Caki2 (cell line): Measurements from ENCODE around the gene STAP2. TPM values are rescaled to one million over a fixed set of nuclear protein-coding genes. Genes with fewer than 3 reads are reported as not detected.
"Not testable (repeated sequence)": the region's sequence is repeated elsewhere in the genome, so short reads cannot be mapped to it uniquely, and the experiment has no call there.

ENCODE experiments used
- DNase-seq: peaks from one replicate; pipeline ENCODE4 v3.0.0-alpha.2; 2015; ENCODE audit warnings: low read depth
- in situ Hi-C: cut with HindIII; loops from 2 replicates; pipeline ENCODE4 v1.10.0; 2016; ENCODE audit warnings: low sequenced_read_pairs, low pct_unique_long_range_greater_than_20kb, mixed read lengths
- total RNA-seq: library from RNA; depleted of rRNA; stranded (reverse); fragments of >200 nt; shearing (Covaris generic); gene quantifications from 2 replicates; pipeline ENCODE4 v1.2.3, GENCODE V29; 2014; ENCODE audit warnings: low replicate concordance

STAP2 gene
- total RNA-seq, 1 experiment from 2014 or later = 25.1 TPM

GRCh38 chr19:4361152-4362046, 22.8 kb upstream of the STAP2 start:
- no peak for DNase-seq
- in situ Hi-C loops = no loop called here

- in situ Hi-C loops = no loop called here
- DNase-seq = no peak
Measured at GRCh38 chr19:4360641-4361151, 22.1 kb upstream of the STAP2 start.

GRCh38 chr19:4360081-4360569, 21.5 kb upstream of the STAP2 start:
- in situ Hi-C loops = no loop called here
- no peak for DNase-seq

GRCh38 chr19:4359627-4360000, 21.0 kb upstream of the STAP2 start:
- DNase-seq = no peak
- in situ Hi-C loops = no loop called here

GRCh38 chr19:4358709-4359626, 20.3 kb upstream of the STAP2 start:
- in situ Hi-C loops = no loop called here
- DNase-seq = no peak

- no peak for DNase-seq
- in situ Hi-C loops = no loop called here
Measured at GRCh38 chr19:4357921-4358326, 19.3 kb upstream of the STAP2 start.

- no peak for DNase-seq
- in situ Hi-C loops = no loop called here
Measured at GRCh38 chr19:4357095-4357797, 18.6 kb upstream of the STAP2 start.

GRCh38 chr19:4354897-4355296, 16.3 kb upstream of the STAP2 start:
- no peak for DNase-seq
- in situ Hi-C loops = no loop called here

- no peak for DNase-seq
- in situ Hi-C loops = no loop called here
Measured at GRCh38 chr19:4354282-4354681, 15.7 kb upstream of the STAP2 start.

- in situ Hi-C loops = no loop called here
- no peak for DNase-seq
Measured at GRCh38 chr19:4352701-4353121, 14.1 kb upstream of the STAP2 start.

GRCh38 chr19:4350726-4351125, 12.1 kb upstream of the STAP2 start:
- in situ Hi-C loops = no loop called here
- no peak for DNase-seq

- no peak for DNase-seq
- in situ Hi-C loops = no loop called here
Measured at GRCh38 chr19:4350111-4350510, 11.5 kb upstream of the STAP2 start.

GRCh38 chr19:4349225-4349624, 10.6 kb upstream of the STAP2 start:
- in situ Hi-C loops, DNase-seq: not testable (repeated sequence)

GRCh38 chr19:4347521-4347920, 8.9 kb upstream of the STAP2 start:
- DNase-seq = no peak
- in situ Hi-C loops = no loop called here

- in situ Hi-C loops = no loop called here
- DNase-seq = no peak
Measured at GRCh38 chr19:4346020-4346383, 7.4 kb upstream of the STAP2 start.

- in situ Hi-C loops = no loop called here
- DNase-seq = no peak
Measured at GRCh38 chr19:4345342-4346019, 6.9 kb upstream of the STAP2 start.

GRCh38 chr19:4343370-4344307, 5.0 kb upstream of the STAP2 start, which contains the start of gene MPND:
MPND (plus strand) TSS chr19:4343562; CDS start chr19:4343594, 32 bp downstream.
- no peak for DNase-seq
- in situ Hi-C loops = no loop called here
